ENCODE data around the gene BAG2.

BAG2 gene

GRCh38 chr6:57221191-57221935 is 49.2 kb downstream of the BAG2 start:
- no peak for DNase-seq (ENCODE audit: low read depth, low spot score)

GRCh38 chr6:57221936-57222742 is 50.0 kb downstream of the BAG2 start, which contains the start of gene RAB23:
TSS of gene RAB23 (minus strand) at chr6:57222307. CDS start at chr6:57210380, 11,927 bp downstream.
- DNase-seq (ENCODE audit: low read depth, low spot score) = peak; percentile 61

- DNase-seq (ENCODE audit: low read depth, low spot score) = no peak
Observed at GRCh38 chr6:57222743-57223077, 50.6 kb downstream of the BAG2 start.

- DNase-seq (ENCODE audit: low read depth, low spot score) = no peak
Observed at GRCh38 chr6:57224769-57225515, 52.8 kb downstream of the BAG2 start.

- no peak for DNase-seq (ENCODE audit: low read depth, low spot score)
Observed at GRCh38 chr6:57226221-57226620, 54.1 kb downstream of the BAG2 start.
